K562 (cell line): ENCODE measurements around the gene PHYKPL. TPM values are rescaled to one million over a fixed set of nuclear protein-coding genes. Genes with fewer than 3 reads are reported as not detected.

Experiments used
- ATAC-seq: fragments of 200-7000 bp; cut with Tn5 transposase; 3 replicates; pipeline ENCODE4 v1.9.1; 2020; ENCODE audit warnings: moderate library complexity
- BruUV-seq: library from RNA; stranded (reverse); fragments of 400-500 nt; replicated peaks from 2 replicates; lab custom pipeline; 2021; lab: Mats Ljungman, UMichigan
- CTCF ChIA-PET: fragments of 300-600 bp; formaldehyde crosslinking; extraction: SDS; loops from one replicate; lab custom pipeline; 2021; ENCODE audit warnings: low intra/inter-chr PET ratio; lab: Yijun Ruan, JAX
- POLR2A ChIA-PET: fragments of 300-600, 350-650 bp; sonication (Branson Sonifier 250); formaldehyde crosslinking; extraction: SDS; loops from one replicate; lab custom pipeline; 2021; ENCODE audit warnings: antibody characterized with exemption, inconsistent platforms; lab: Yijun Ruan, JAX
- DNase-seq, 4 experiments: peaks; one replicate each; pipeline versions ENCODE4 v3.0.0 to v3.0.0-alpha.2; 2011 to 2018; ENCODE audit warnings: low spot score in 3 of 4, mixed read lengths in 3 of 4; ENCODE audit errors: extremely low read depth in 1 of 4
- FAIRE-seq: peaks from 2 replicates; lab custom pipeline; 2011; peaks lifted over from hg19 to GRCh38; lab: Jason Lieb, UNC
- H2AFZ ChIP-seq: 2 replicates; pipeline ENCODE4 v1.6.0; 2011; ENCODE audit warnings: low read depth, low read length, control low read depth, inconsistent platforms
- H3K27ac ChIP-seq: fragments of 200-600 bp; 3 replicates; pipeline ENCODE4 v1.8.0; 2011; ENCODE audit warnings: low read depth, mild to moderate bottlenecking, control low read depth, inconsistent platforms, low read length, moderate library complexity, mixed read lengths; ENCODE audit errors: extremely low read depth
- H3K27me3 ChIP-seq, 2 experiments: fragments of 300-600 bp in 1 of 2; 2 replicates in 1 of 2; 3 replicates in 1 of 2; pipeline versions ENCODE4 v1.6.0 to v1.8.0; 2011; ENCODE audit warnings: inconsistent platforms in 2 of 2, low read length in 2 of 2, mild to moderate bottlenecking in 1 of 2, mixed read lengths in 1 of 2, moderate library complexity in 1 of 2; ENCODE audit not compliant: control insufficient read depth in 2 of 2, insufficient read depth in 2 of 2
- H3K36me3 ChIP-seq: fragments of 300-600 bp; 3 replicates; pipeline ENCODE4 v1.8.0; 2011; ENCODE audit warnings: mild to moderate bottlenecking, low read length, inconsistent platforms; ENCODE audit not compliant: control insufficient read depth, insufficient read depth
- H3K4me1 ChIP-seq, 2 experiments: fragments of 200-600 bp in 1 of 2; replicated peaks in 1 of 2; 2 replicates in 1 of 2; 3 replicates in 1 of 2; pipeline versions ENCODE4 v1.5.1 to v1.8.0; 2011; ENCODE audit warnings: inconsistent platforms in 2 of 2, low read length in 2 of 2, mild to moderate bottlenecking in 1 of 2, mixed read lengths in 1 of 2, moderate library complexity in 1 of 2; ENCODE audit not compliant: control insufficient read depth in 2 of 2, insufficient read depth in 2 of 2
- H3K4me2 ChIP-seq: 2 replicates; pipeline ENCODE4 v1.6.1; 2011; ENCODE audit warnings: low read length, control low read depth, inconsistent platforms, mixed read lengths; ENCODE audit not compliant: insufficient read depth
- H3K4me3 ChIP-seq: fragments of 200-600 bp; sonication (generic), shearing (Covaris generic); 2 replicates; pipeline ENCODE4 v1.5.1; 2016; ENCODE audit warnings: control low read depth, inconsistent platforms
- H3K79me2 ChIP-seq: fragments of 200-600 bp; 3 replicates; pipeline ENCODE4 v1.8.0; 2011; ENCODE audit warnings: low read length, inconsistent platforms; ENCODE audit not compliant: control insufficient read depth, insufficient read depth
- H3K9ac ChIP-seq, 2 experiments: 2 replicates each; pipeline versions ENCODE4 v1.6.0 to v1.6.1; 2011; ENCODE audit warnings: low read depth in 2 of 2, low read length in 2 of 2, control low read depth in 1 of 2, inconsistent platforms in 1 of 2, mild to moderate bottlenecking in 1 of 2, mixed read lengths in 1 of 2; ENCODE audit not compliant: insufficient read depth in 1 of 2
- H3K9me1 ChIP-seq: one replicate; pipeline ENCODE4 v1.6.0; 2011; ENCODE audit warnings: inconsistent platforms, mild to moderate bottlenecking, low read length, moderate library complexity; ENCODE audit not compliant: control insufficient read depth, insufficient read depth
- H3K9me3 ChIP-seq: replicated peaks from 2 replicates; pipeline ENCODE4 v1.5.1; 2011; ENCODE audit warnings: low read depth, low read length, inconsistent platforms; ENCODE audit not compliant: control insufficient read depth, insufficient read depth
- H4K20me1 ChIP-seq: replicated peaks from 2 replicates; pipeline ENCODE4 v1.6.1; 2011; ENCODE audit warnings: low read length, inconsistent platforms, mixed read lengths; ENCODE audit not compliant: control insufficient read depth, insufficient read depth
- HSF4 ChIP-seq: fragments of 250-450 bp; sonication (Bioruptor Pico); IDR thresholded peaks from 2 replicates; pipeline ENCODE4 v2.1.2; 2022; ENCODE audit warnings: mild to moderate bottlenecking, moderate library complexity, borderline replicate concordance
- IRF2 ChIP-seq: sonication (generic); formaldehyde crosslinking; IDR thresholded peaks from 2 replicates; pipeline ENCODE4 v1.8.1; 2022; ENCODE audit warnings: mild to moderate bottlenecking, missing genetic modification reagents
- WGBS: fragments of 100-300 bp; shearing (Covaris generic); methylation state at CpG from one replicate; pipeline ENCODE4 v1.1.6; 2016; ENCODE audit warnings: low coverage, mixed read lengths; ENCODE audit not compliant: insufficient coverage; ENCODE audit errors: missing lambda C conversion rate; 5-methylcytosine and 5-hydroxymethylcytosine counted together
- in situ Hi-C: fragments of 300-500 bp; cut with MboI; formaldehyde crosslinking; loops from 4 replicates; pipeline ENCODE4 v1.15.0; 2018; ENCODE audit warnings: inconsistent platforms, mixed read lengths
- intact Hi-C: fragments of 100-400 bp; cut with micrococcal nuclease; formaldehyde crosslinking; loops from 2 replicates; pipeline ENCODE4 v1.14.2; 2022
- polyA plus RNA-seq, 8 experiments: library from polyadenylated mRNA; depleted of rRNA in 4 of 8; stranded (reverse) in 5 of 8; unstranded in 3 of 8; fragments of >200 nt; fragmentation: Nextera tagmentation in 2 of 8; fragmentation: Illumina TruSeq in 1 of 8; extraction: Ambion mirVana in 2 of 8; extraction: Trizol in 1 of 8; gene quantifications; 2 replicates each; pipeline versions ENCODE4 v1.2.1 to v1.2.3, GENCODE V29; 2011 to 2014; ENCODE audit warnings: inconsistent platforms in 1 of 8, missing spikeins in 1 of 8
- total RNA-seq, 7 experiments: library from RNA; depleted of rRNA in 6 of 7; stranded (reverse); fragments of >200 nt in 6 of 7; fragmentation: Illumina TruSeq in 2 of 7; extraction: Trizol in 2 of 7; gene quantifications; 2 replicates each; pipeline versions ENCODE4 v1.2.1 to v1.2.3, GENCODE V29; 2011 to 2021; ENCODE audit warnings: low replicate concordance in 1 of 7
- TF ChIP-seq, protein P1 (sequence below): sonication (generic); formaldehyde crosslinking; IDR thresholded peaks from 2 replicates; pipeline ENCODE4 v1.8.1; 2023; ENCODE audit warnings: mild to moderate bottlenecking, missing genetic modification reagents

Gene PHYKPL
- total and polyA plus RNA-seq, 9 of the 15 experiments (the other 6 are each of a cell fraction or from before 2014, with no cell fraction given), result 4.7 to 34.7 (median 18.6) TPM

DNA sequence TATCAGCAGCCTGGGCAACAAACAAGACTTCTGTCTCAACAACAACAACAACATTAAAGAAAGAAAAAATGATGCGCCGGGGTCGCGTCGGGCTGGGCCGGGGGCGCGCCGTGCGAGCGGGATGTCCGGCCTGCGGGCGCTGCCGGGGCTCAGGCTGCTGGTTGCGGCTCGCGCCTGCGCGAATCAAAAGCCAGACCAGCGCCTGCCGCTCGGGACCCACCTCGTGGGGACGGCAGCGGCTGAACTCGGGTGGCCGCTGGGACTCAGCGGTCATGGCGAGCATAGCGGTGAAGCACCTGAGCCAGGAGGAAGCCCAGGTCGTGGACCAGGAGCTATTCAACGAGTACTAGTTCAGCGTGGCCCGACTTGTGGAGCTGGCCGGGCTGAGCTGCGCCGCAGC lies 67.0 kb downstream of the PHYKPL start:
- intact Hi-C loops (loop anchor here (10.0 kb wide), 1 partner anchor 171 kb away; the partner anchor contains the start of gene PROP1), in situ Hi-C loops (no loop called here)
- no peak overlapping the region for H3K4me2 ChIP-seq
- ATAC-seq (no peak), FAIRE-seq (no peak), DNase-seq (peak in 1 of 4 experiments; percentile 5)
- no TSS peak for BruUV-seq
- H3K9me1 ChIP-seq, result no peaks in the 10 kb centered on the region
- no peaks in the 10 kb centered on the region for H3K9me3 ChIP-seq
- 68% methylated on average over 27 of the region's 38 CpGs for WGBS
- no peaks in the 10 kb centered on the region for H4K20me1 ChIP-seq
- no peak overlapping the region for H3K9ac ChIP-seq
- no peaks in the 10 kb centered on the region for H3K36me3 ChIP-seq
- no peak overlapping the region for H2AFZ ChIP-seq
- POLR2A ChIA-PET, result interaction anchor here (0.7 kb wide), 1 partner anchor 90 kb away, joined by 4 read pairs; no protein-coding TSS in a partner anchor
- H3K27me3 ChIP-seq, result peaks cover 8 to 20% of the 10 kb centered on the region in 2 experiments; a peak in 3 of 5 replicates
- no peak overlapping the region for H3K4me3 ChIP-seq
- no peak overlapping the region for H3K27ac ChIP-seq
- H3K79me2 ChIP-seq, result no peaks in the 10 kb centered on the region
- TF ChIP-seq, protein P1, sequence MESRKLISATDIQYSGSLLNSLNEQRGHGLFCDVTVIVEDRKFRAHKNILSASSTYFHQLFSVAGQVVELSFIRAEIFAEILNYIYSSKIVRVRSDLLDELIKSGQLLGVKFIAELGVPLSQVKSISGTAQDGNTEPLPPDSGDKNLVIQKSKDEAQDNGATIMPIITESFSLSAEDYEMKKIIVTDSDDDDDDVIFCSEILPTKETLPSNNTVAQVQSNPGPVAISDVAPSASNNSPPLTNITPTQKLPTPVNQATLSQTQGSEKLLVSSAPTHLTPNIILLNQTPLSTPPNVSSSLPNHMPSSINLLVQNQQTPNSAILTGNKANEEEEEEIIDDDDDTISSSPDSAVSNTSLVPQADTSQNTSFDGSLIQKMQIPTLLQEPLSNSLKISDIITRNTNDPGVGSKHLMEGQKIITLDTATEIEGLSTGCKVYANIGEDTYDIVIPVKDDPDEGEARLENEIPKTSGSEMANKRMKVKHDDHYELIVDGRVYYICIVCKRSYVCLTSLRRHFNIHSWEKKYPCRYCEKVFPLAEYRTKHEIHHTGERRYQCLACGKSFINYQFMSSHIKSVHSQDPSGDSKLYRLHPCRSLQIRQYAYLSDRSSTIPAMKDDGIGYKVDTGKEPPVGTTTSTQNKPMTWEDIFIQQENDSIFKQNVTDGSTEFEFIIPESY (CRISPR knock-in tag), result peak; percentile 63
- no peak for TF ChIP-seq HSF4 (CRISPR knock-in tag)
- no peak for TF ChIP-seq IRF2 (CRISPR knock-in tag)
- CTCF ChIA-PET, result interaction anchor here (5.9 kb wide), 1 partner anchor 89 kb away, joined by 108 read pairs; no protein-coding TSS in a partner anchor
- H3K4me1 ChIP-seq, result peaks cover 3 to 15% of the 10 kb centered on the region in 2 experiments; a peak in 3 of 5 replicates
